Stimulated activated CD4-positive, alpha-beta T cell treated with anti-CD3 and anti-CD28 coated beads, TNF-alpha, amount 100 ng/mL, for 48 hours (primary cell): ENCODE data around the gene ARMCX5.
A peak's percentile ranks its signal among the peaks of the same experiment; 100 is the strongest.

Source experiments
- DNase-seq, 3 donors: peaks; one replicate each; pipeline ENCODE4 v3.0.0-alpha.2; 2020; ENCODE audit warnings: low read depth in 3 of 3

ARMCX5 gene

DNA sequence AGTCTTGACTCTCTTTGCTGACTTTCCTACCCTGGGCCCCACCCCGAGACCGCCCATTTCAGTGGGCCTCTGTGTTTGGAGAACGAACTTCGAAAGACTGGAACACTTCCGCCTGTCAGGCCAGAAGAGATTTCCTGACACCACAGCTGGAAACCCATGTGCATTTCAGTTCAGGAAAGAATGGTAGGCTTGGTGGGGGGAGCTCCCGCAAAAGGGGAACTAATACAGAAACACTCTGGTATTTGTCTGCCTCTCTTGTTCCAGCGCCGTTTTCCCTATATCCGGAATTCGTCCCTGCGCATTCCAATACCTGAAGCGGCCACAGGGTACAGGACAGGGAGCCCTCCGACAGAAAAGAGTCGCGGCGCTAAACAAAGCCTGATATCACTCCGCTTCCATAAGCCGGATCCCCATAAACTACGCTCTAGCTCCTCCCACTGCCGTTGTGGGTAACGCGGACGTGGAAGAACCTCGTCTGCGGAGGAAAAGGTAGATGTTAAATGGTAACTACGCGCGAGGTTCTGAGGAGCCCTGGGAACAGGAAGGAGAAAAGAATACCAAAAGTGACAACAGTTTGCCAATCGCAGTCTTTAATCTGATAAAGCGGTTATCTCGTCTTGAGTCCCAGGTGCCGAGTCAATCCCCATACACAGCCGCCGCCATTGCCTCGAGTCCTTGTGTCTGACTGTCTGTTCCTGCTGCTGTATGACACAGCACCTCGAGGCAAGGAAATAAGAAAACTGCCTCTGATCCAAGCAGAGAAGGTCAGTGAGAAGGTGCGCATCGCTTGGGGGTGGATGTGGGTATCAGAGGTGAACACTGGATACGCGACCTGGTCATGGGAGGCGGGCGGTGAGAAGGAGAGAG lies at the start of gene ARMCX5:
Gene ARMCX5 (plus strand): TSS at position 432 of the 867 bp plus-strand sequence. CDS start 2,627 bp downstream, outside the sequence.
- peak; percentile 25 to 59 (median 57) for DNase-seq

DNA sequence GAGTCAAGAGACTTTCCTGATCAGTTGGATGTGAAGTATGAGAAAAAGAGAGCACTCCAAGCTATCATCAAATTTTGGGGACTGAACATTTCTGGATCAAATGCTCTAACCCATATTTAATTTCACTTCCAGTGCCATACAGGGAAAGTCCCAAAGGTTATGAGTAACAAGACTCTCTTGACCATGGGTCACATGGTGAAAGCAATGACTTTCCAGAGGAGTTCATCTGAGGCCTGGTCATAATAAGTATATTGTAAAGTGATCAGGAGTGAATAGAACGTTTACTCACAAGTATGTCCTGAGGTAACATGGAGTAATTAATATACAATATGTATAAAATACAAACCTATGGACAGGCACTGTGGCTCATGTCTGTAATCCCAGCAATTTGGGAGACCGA lies 40.7 kb upstream of the ARMCX5 start:
- DNase-seq = no peak

DNA sequence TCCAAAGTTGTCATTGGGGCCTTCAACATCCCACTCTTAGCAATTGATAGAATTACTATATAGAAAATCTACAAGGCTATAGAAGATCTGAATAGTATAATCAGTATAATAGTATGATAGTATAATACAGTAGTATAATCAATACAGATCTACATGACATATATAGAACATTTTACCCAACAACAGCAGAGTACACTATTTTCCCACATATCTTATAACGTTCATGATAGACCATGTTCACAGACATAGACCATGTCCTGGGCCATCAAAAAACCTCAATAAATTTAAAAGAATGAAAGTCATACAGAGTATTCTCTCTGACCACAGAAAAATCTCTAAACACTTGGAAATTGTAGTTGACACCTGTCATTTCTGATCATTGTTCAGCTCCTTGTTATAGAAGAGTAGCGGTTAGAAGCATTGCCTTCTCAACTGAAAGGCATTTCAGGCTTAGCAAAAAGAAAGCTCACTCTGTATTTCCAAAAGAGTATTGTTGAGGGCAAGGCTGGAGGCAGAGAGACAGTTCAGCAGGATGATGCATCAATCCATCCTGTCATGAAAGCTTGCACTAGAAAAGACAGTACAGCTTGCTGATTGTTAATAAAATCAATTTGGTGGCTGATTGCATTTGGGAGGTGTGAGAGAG lies 38.8 kb upstream of the ARMCX5 start:
- no peak for DNase-seq

DNA sequence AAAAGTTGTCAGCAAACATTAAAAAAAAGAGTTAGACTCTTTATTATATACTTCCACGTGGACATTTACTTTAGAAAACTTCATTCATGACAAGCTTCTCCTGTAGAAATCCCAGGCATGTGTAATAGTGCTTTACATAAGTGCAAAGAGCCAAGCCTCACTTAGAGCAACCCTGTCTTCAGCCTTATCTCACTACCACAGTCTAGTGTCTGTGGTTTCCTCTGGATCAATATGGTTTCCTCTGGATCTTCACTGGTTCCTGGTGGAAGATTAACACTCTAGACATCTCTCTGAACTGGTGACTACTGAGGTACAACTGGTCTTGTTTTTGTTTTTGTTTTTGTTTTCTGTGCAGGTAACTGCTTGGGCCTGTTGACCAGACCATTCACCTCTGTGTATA lies 18.4 kb upstream of the ARMCX5 start:
- DNase-seq = no peak

DNA sequence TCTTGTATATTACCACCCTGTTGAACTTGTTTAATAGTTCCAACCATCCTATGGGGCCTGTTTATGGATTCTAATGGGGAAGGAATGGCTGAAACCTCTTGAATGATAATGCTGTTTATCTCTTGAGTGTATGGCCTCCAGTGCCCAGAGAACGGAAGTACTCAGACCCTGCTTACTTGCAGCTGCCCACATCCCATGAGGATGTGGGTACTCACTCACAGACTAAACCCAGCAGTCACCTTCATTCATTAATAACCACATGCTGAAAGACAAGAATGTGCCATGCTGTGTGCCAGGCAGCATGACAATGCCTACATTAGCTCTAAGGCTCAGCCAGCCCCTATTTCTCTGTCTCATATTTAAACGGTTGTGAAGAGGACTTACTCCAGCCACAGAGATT lies 5.9 kb upstream of the ARMCX5 start:
- no peak for DNase-seq

DNA sequence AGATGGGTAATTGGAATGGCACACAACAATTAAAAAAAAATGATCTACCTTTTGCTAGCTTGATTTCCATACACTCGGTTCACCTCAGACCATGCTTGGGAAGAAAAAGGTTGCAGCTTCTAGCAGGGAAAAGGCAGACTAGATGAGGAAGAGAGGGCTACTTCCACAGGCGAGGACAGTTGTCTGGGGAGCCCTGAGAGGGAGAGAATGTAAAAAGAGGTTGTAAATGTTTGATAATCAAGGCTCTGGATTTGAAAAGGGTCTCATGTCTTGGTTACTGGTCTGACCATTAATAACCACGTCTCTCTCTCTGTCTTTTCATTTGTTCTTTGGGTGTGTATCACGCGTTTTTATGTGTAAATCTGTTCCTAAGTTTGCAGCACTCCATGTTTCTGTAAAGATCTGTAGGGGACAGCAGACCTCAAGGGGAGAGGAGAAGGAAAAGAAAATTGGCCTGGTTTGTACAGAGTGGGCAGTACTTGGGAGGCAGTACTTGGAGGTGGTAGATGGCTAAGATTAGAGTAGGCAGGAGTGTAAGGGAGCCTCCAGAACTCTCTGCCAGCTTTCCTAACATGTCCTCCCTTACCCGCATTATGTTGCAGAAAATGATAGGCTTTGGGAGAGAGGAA lies 750 bp downstream of the ARMCX5 start:
- no peak for DNase-seq

DNA sequence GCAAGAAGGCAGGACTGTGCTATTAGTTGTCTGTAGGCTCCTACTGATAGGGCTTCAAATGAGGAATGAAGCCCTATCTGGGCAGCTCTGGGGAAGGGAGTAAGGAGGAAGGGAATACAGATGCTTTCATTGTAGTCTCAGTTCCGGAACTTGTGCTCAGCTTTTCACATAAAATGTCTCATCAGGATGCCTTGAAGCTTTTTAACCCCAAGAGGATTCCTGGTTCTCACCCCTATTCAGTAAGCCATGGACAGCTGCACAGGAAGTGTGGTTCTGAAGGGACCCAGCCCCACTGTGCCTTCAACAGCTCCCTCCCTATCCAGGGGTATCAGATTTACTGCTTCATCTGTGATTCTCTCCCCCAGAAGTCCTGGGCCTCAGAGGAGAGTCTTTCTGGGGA lies 5.0 kb downstream of the ARMCX5 start:
- no peak for DNase-seq

DNA sequence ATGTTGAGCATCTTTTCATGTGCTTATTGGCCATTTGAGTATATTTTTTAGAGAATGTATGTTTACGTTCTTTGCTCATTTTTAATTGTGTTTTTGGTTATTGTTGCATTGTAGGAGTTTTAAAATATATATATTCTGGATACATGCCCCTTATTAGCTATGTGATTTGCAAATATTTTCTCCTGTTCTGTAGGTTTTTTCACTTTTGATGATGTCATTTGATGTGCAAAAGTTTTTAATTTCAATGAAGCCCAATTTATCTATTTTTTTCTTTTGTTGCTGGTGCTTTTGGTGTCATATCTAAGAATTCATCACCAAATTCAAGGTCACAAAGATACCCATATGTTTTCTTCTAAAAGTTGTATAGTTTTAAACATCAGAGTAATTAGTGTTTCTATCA lies 6.8 kb downstream of the ARMCX5 start:
- no peak for DNase-seq

DNA sequence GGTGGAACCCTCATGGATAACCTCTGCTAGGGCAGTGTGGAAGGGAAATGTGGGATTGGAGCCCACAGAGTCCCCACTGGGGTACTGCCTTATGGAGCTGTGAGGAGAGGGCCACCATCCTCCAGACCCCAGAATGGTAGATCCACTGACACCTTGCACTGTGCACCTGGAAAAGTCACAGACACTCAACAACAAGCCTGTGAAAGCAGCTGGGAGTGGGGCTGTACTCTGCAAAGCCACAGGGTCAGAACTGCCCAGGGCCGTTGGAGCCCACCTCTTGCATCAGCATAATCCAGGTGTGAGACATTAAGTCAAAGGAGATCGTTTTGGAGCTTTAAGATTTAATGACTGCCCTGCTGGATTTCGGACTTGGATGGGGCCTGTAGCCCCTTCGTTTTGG lies 11.6 kb downstream of the ARMCX5 start:
- no peak for DNase-seq

DNA sequence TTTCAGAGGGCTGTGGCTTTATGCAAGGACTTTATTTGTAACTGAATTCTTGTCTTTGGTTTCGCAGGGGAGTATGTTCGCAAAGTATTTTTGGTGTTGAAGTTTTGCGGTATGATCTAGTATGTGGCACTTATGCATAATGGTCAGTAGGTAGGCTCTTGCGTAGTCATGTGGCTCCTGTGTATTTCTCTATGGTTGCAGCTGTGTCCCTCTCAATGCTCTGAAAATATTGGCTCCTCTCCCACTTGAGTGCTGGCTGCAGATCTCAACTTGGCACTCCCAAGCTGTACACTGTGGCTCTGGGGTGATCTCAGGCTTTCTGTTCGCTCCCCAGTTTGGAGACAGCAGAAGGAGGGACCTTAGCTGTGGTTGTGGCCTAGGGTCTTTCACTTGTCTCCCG lies 24.8 kb downstream of the ARMCX5 start:
- no peak for DNase-seq

DNA sequence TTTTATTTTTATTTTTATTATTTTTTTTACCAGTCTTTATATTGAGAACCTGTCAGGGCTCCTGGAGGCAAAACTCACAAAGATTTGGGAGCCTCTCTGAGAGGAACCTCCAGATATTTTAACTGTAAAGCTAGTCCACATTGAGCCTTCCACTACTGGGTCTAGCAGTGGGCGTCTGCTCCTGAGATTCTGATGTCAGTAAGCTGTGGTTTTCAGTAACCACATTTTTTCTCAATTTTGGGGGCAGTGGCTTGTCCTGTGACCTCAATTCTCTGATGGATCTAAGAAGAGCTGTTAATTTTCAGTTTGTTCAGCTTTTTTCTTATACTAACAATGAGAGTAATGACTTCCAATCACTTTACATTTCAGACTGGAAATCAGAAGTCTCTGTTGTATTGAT lies 28.3 kb downstream of the ARMCX5 start:
- no peak for DNase-seq

DNA sequence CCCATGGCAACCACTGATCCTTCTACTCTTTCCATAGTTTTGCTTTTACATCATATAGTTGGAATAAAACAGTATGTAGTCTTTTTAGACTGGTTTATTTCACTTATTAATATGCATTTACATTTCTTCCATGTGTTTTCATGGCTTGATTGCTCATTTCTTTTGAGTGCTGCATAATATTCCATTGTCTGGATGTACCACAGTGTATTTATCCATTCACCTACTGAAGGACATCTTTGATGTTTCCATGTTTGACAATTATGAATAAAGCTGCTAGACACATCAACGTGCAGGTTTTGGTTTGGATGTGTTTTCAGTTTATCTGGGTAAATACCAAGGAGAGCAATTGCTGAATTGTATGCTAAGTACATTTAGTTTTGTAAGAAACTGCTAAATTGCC lies 38.2 kb downstream of the ARMCX5 start:
- DNase-seq = no peak

DNA sequence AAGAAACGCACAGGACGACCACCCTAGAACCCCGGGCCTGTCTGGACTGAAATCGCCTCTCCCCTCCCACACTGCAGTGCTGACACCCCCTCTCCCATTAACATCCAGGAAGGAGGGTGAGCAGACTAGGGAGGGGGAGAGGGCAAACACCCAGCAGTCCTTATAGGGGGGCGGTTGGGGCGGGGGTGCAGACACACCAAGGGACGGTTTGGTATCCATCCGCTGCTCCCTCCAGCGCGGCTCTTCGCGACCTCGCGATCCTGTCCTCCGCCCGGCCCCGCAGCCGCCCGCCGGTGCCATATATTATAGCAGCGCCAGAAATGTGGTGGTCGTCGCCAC lies 51.6 kb downstream of the ARMCX5 start:
- DNase-seq = no peak

DNA sequence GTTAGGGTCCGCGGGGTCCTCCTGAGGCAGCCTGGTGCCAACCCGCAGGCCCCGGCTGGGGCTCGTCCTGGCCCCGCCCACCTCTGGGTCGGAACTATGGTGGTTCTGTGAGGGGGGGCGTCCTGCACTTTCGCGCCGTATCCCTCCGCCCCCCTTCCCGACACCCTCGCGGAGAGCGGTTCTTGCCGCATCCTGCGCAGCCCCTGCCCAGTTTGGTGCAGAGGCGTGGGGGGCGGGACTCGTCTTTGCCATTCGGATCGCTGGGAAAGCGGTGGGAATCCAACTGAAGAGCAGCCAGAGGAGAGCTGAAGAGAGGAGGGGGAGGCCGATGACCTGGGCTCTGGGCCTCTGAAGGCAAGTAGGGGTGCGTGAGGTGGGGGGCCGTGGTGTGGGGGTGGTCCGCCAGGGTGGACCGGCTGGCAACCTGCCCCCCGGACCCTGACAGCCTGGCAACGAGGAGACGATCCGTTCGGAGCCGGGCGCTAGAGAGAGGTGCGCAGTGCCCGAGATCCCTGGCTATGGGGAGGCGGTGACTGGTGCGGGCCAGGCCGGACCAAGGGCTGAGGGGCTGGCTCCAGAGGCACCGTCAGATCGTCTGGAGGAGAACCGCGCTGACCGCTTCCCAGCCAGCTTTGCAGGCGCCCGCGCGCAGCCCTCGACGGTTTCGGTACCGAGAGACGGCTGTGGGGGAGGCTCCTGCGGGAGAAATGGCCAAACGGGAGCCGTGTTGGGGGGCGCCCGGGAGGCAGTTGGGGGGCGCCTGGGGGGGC lies 52.1 kb downstream of the ARMCX5 start, which contains the start of gene GPRASP1:
Gene GPRASP1 (plus strand): TSS at position 242 of the 770 bp plus-strand sequence. CDS start 2,431 bp downstream, outside the sequence.
- DNase-seq = no peak

DNA sequence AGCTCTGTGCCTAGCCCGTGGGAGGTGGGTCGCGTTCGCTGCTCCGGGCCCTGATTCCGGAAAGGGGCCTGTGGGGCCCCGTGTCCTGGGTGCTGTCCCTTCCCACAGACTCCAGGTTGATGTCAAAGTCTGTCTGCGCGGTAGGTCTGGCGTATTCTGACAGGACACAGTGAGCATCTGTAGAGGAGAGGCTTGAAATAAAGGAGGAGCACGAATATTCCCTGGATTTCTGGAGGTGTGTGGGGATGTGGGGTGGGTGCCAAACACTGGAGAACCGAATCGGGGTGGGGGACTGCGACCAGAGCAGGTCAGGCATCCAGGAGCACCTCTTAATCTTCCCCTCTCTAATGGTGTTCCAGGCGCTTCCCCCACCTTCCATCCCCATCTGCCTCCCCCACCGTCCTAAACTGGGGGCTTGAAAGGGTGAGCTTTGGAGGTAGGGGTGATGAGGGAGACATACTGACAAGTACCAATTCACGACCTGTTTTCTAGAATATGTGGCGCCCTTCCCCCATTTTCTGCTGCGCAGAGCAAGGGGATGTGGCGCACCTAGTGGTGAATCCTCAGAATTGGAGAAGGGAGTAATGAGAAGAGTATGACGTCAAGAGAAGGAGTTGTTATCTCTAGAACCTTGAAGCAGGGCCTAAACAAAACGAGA lies 52.8 kb downstream of the ARMCX5 start:
- DNase-seq = no peak
